CD4-positive, alpha-beta memory T cell (primary cell): ENCODE measurements around the gene GALNT12. TPM values are rescaled to one million over a fixed set of nuclear protein-coding genes. Genes with fewer than 3 reads are reported as not detected.

ENCODE experiments used
- CTCF ChIA-PET: fragments of 350-600 bp; sonication (Branson Sonifier 250); formaldehyde crosslinking; loops from one replicate; lab custom pipeline; 2021; ENCODE audit warnings: inconsistent platforms; ENCODE audit not compliant: partially characterized antibody; lab: Charles Lee
- POLR2A ChIA-PET: fragments of 350-600 bp; sonication (Branson Sonifier 250); formaldehyde crosslinking; loops from one replicate; lab custom pipeline; 2021; ENCODE audit not compliant: partially characterized antibody; lab: Charles Lee
- DNase-seq, 5 donors: peaks; one replicate each; pipeline versions ENCODE4 v3.0.0 to v3.0.0-alpha.2; 2020 to 2022; ENCODE audit warnings: mixed read lengths in 1 of 5
- H3K27ac ChIP-seq: one replicate; pipeline ENCODE4 v1.7.0; 2013; ENCODE audit warnings: low read depth, low read length
- H3K27me3 ChIP-seq: 2 replicates; pipeline ENCODE4 v1.7.0; 2013; ENCODE audit warnings: mild to moderate bottlenecking, low read length, moderate library complexity; ENCODE audit not compliant: insufficient read depth
- H3K36me3 ChIP-seq: 2 replicates; pipeline ENCODE4 v1.7.0; 2013; ENCODE audit warnings: mild to moderate bottlenecking, low read length, moderate library complexity; ENCODE audit not compliant: insufficient read depth
- H3K4me1 ChIP-seq: 2 replicates; pipeline ENCODE4 v1.7.0; 2013; ENCODE audit warnings: mild to moderate bottlenecking, low read length, moderate library complexity; ENCODE audit not compliant: insufficient read depth
- H3K4me3 ChIP-seq, 2 donors: one replicate each; pipeline ENCODE4 v1.7.0; 2013; ENCODE audit warnings: low read length in 2 of 2, mild to moderate bottlenecking in 1 of 2
- H3K9me3 ChIP-seq, 2 donors: one replicate each; pipeline ENCODE4 v1.7.0; 2013; ENCODE audit warnings: low read length in 2 of 2, control low read depth in 1 of 2; ENCODE audit not compliant: control insufficient read depth in 1 of 2
- H3K27ac Mint-ChIP-seq, 7 donors: one replicate each; pipeline ENCODE4 v1.8.0; 2020 to 2021; ENCODE audit warnings: mixed read lengths in 7 of 7, mild to moderate bottlenecking in 6 of 7, inconsistent platforms in 3 of 7, moderate library complexity in 3 of 7
- H3K27me3 Mint-ChIP-seq, 2 donors: one replicate each; pipeline ENCODE4 v1.8.0; 2020 to 2021; ENCODE audit warnings: mixed read lengths in 2 of 2
- H3K36me3 Mint-ChIP-seq, 2 donors: one replicate each; pipeline ENCODE4 v1.8.0; 2020 to 2021; ENCODE audit warnings: mixed read lengths in 2 of 2, inconsistent platforms in 1 of 2, mild to moderate bottlenecking in 1 of 2
- H3K4me1 Mint-ChIP-seq, 4 donors: one replicate each; pipeline ENCODE4 v1.8.0; 2020 to 2021; ENCODE audit warnings: mixed read lengths in 4 of 4, mild to moderate bottlenecking in 1 of 4
- H3K4me3 Mint-ChIP-seq, 8 donors: one replicate each; pipeline ENCODE4 v1.8.0; 2020 to 2021; ENCODE audit warnings: mixed read lengths in 8 of 8, mild to moderate bottlenecking in 7 of 8, moderate library complexity in 6 of 8, inconsistent platforms in 3 of 8
- H3K9me3 Mint-ChIP-seq, 8 donors: one replicate each; pipeline ENCODE4 v1.8.0; 2020 to 2021; ENCODE audit warnings: mixed read lengths in 8 of 8, mild to moderate bottlenecking in 5 of 8, inconsistent platforms in 3 of 8, moderate library complexity in 1 of 8
- intact Hi-C: fragments of 100-400 bp; cut with micrococcal nuclease; formaldehyde crosslinking; loops from one replicate; pipeline ENCODE4 v1.15.1; 2023
- polyA plus RNA-seq, 2 donors: library from polyadenylated mRNA; unstranded; fragments of 300-500 nt; fragmentation: Illumina TruSeq; gene quantifications; one replicate each; pipeline ENCODE4 v1.2.3, GENCODE V29; 2021
- total RNA-seq, 2 experiments: library from RNA; stranded (reverse); gene quantifications; one replicate each; pipeline ENCODE4 v1.2.3, GENCODE V29; 2021

The GALNT12 gene
- total and polyA plus RNA-seq, 4 experiments from 2014 or later: 3.1 to 13.8 (median 8.6) TPM

- Histone ChIP-seq H3K27me3 (no peaks in the 10 kb centered on the region), H3K4me1 (no peaks in the 10 kb centered on the region), H3K9me3 (no peaks in the 10 kb centered on the region), H3K4me3 (no peak overlapping the region), H3K36me3 (no peaks in the 10 kb centered on the region), H3K27ac (no peak overlapping the region)
- ChIA-PET CTCF (no interaction called here), POLR2A (no interaction called here)
- no peaks in the 10 kb centered on the region for H3K9me3 Mint-ChIP-seq
- DNase-seq: no peak
- H3K27me3 Mint-ChIP-seq: peaks cover 13 to 36% of the 10 kb centered on the region in 2 donors
- H3K27ac Mint-ChIP-seq: no peak overlapping the region
- H3K36me3 Mint-ChIP-seq: no peaks in the 10 kb centered on the region
- intact Hi-C loops: no loop called here
- H3K4me1 Mint-ChIP-seq: no peaks in the 10 kb centered on the region
- no peak overlapping the region for H3K4me3 Mint-ChIP-seq
Observed at GRCh38 chr9:98881356-98881755, 73.9 kb downstream of the GALNT12 start.

GRCh38 chr9:98881836-98882568 lies 74.5 kb downstream of the GALNT12 start:
- no peaks in the 10 kb centered on the region for H3K4me1 ChIP-seq
- H3K36me3 Mint-ChIP-seq: no peaks in the 10 kb centered on the region
- POLR2A ChIA-PET: no interaction called here
- H3K9me3 Mint-ChIP-seq: no peaks in the 10 kb centered on the region
- H3K9me3 ChIP-seq: no peaks in the 10 kb centered on the region
- H3K4me1 Mint-ChIP-seq: no peaks in the 10 kb centered on the region
- CTCF ChIA-PET: no interaction called here
- no peak overlapping the region for H3K27ac Mint-ChIP-seq
- H3K27me3 ChIP-seq: no peaks in the 10 kb centered on the region
- intact Hi-C loops: no loop called here
- no peaks in the 10 kb centered on the region for H3K36me3 ChIP-seq
- no peak overlapping the region for H3K4me3 Mint-ChIP-seq
- no peak overlapping the region for H3K4me3 ChIP-seq
- no peak overlapping the region for H3K27ac ChIP-seq
- no peak for DNase-seq
- peaks cover 18 to 41% of the 10 kb centered on the region in 2 donors for H3K27me3 Mint-ChIP-seq

- Histone ChIP-seq H3K4me1 (no peaks in the 10 kb centered on the region), H3K27ac (no peak overlapping the region), H3K36me3 (no peaks in the 10 kb centered on the region), H3K27me3 (no peaks in the 10 kb centered on the region), H3K4me3 (no peak overlapping the region), H3K9me3 (no peaks in the 10 kb centered on the region)
- ChIA-PET POLR2A (no interaction called here), CTCF (no interaction called here)
- intact Hi-C loops: no loop called here
- H3K9me3 Mint-ChIP-seq: no peaks in the 10 kb centered on the region
- H3K36me3 Mint-ChIP-seq: no peaks in the 10 kb centered on the region
- no peak overlapping the region for H3K27ac Mint-ChIP-seq
- H3K4me3 Mint-ChIP-seq: no peak overlapping the region
- no peak for DNase-seq
- no peaks in the 10 kb centered on the region for H3K4me1 Mint-ChIP-seq
- H3K27me3 Mint-ChIP-seq: peaks cover 20 to 44% of the 10 kb centered on the region in 2 donors
Observed at GRCh38 chr9:98882569-98882923, 75.1 kb downstream of the GALNT12 start.

- peaks cover 20 to 42% of the 10 kb centered on the region in 2 donors for H3K27me3 Mint-ChIP-seq
- H3K9me3 Mint-ChIP-seq: no peaks in the 10 kb centered on the region
- no peaks in the 10 kb centered on the region for H3K4me1 ChIP-seq
- DNase-seq: no peak
- no peaks in the 10 kb centered on the region for H3K4me1 Mint-ChIP-seq
- no peak overlapping the region for H3K4me3 Mint-ChIP-seq
- no peaks in the 10 kb centered on the region for H3K36me3 ChIP-seq
- no peak overlapping the region for H3K27ac Mint-ChIP-seq
- no peaks in the 10 kb centered on the region for H3K27me3 ChIP-seq
- intact Hi-C loops: no loop called here
- no peaks in the 10 kb centered on the region for H3K36me3 Mint-ChIP-seq
- ChIA-PET POLR2A (no interaction called here), CTCF (no interaction called here)
- no peaks in the 10 kb centered on the region for H3K9me3 ChIP-seq
- no peak overlapping the region for H3K27ac ChIP-seq
- no peak overlapping the region for H3K4me3 ChIP-seq
Observed at GRCh38 chr9:98883276-98883675, 75.8 kb downstream of the GALNT12 start.

GRCh38 chr9:98884849-98885248 lies 77.4 kb downstream of the GALNT12 start:
- Histone ChIP-seq H3K36me3 (no peaks in the 10 kb centered on the region), H3K9me3 (no peaks in the 10 kb centered on the region), H3K27me3 (no peaks in the 10 kb centered on the region), H3K4me1 (no peaks in the 10 kb centered on the region), H3K4me3 (no peak overlapping the region), H3K27ac (no peak overlapping the region)
- Mint-ChIP-seq H3K4me1 (no peaks in the 10 kb centered on the region), H3K36me3 (no peaks in the 10 kb centered on the region), H3K9me3 (no peaks in the 10 kb centered on the region), H3K4me3 (no peak overlapping the region), H3K27ac (no peak overlapping the region), H3K27me3 (peaks cover 16 to 46% of the 10 kb centered on the region in 2 donors)
- CTCF ChIA-PET: no interaction called here
- POLR2A ChIA-PET: no interaction called here
- intact Hi-C loops: no loop called here
- no peak for DNase-seq

GRCh38 chr9:98885575-98886295 lies 78.3 kb downstream of the GALNT12 start:
- no peak overlapping the region for H3K27ac ChIP-seq
- no peaks in the 10 kb centered on the region for H3K27me3 ChIP-seq
- no peak overlapping the region for H3K4me3 ChIP-seq
- Mint-ChIP-seq H3K27ac (no peak overlapping the region), H3K4me3 (no peak overlapping the region), H3K36me3 (no peaks in the 10 kb centered on the region), H3K4me1 (no peaks in the 10 kb centered on the region), H3K9me3 (peaks cover 0 to 1% (median 0%) of the 10 kb centered on the region in 8 donors), H3K27me3 (peaks cover 16 to 44% of the 10 kb centered on the region in 2 donors)
- DNase-seq: no peak
- no peaks in the 10 kb centered on the region for H3K9me3 ChIP-seq
- ChIA-PET CTCF (no interaction called here), POLR2A (no interaction called here)
- no peaks in the 10 kb centered on the region for H3K36me3 ChIP-seq
- intact Hi-C loops: no loop called here
- no peaks in the 10 kb centered on the region for H3K4me1 ChIP-seq

GRCh38 chr9:98886691-98887229 lies 79.3 kb downstream of the GALNT12 start:
- Histone ChIP-seq H3K36me3 (no peaks in the 10 kb centered on the region), H3K4me3 (no peak overlapping the region), H3K27me3 (no peaks in the 10 kb centered on the region), H3K9me3 (no peaks in the 10 kb centered on the region), H3K4me1 (no peaks in the 10 kb centered on the region), H3K27ac (no peak overlapping the region)
- intact Hi-C loops: no loop called here
- POLR2A ChIA-PET: no interaction called here
- Mint-ChIP-seq H3K9me3 (peaks cover 0 to 3% (median 0%) of the 10 kb centered on the region in 8 donors), H3K27ac (no peak overlapping the region), H3K27me3 (peaks cover 16 to 42% of the 10 kb centered on the region in 2 donors), H3K4me1 (no peaks in the 10 kb centered on the region), H3K4me3 (no peak overlapping the region), H3K36me3 (no peaks in the 10 kb centered on the region)
- DNase-seq: no peak
- CTCF ChIA-PET: no interaction called here
